Activated T-helper 1 cell treated with anti-CD3 and anti-CD28 coated beads, Interleukin-12 subunit alpha, Interleukin-12 subunit beta, Interleukin-2, Interleukin-4 antibody, amounts not matched to agents 30 ng/mL and 10 ng/mL and 1 ng/mL, durations not matched to agents 14 hours and 24 hours and 36 hours (primary cell): ENCODE results near the gene FAF2. TPM values are rescaled to one million over a fixed set of nuclear protein-coding genes. Genes with fewer than 3 reads are reported as not detected.
"Not testable (repeated sequence)": the region's sequence is repeated elsewhere in the genome, so short reads cannot be mapped to it uniquely, and the experiment has no call there.

Experiments
- DNase-seq: peaks from one replicate; pipeline ENCODE4 v3.0.0; 2021; ENCODE audit warnings: low spot score
- H3K27ac Mint-ChIP-seq: one replicate; pipeline ENCODE4 v1.8.0; 2021; ENCODE audit warnings: mild to moderate bottlenecking, mixed read lengths
- H3K27me3 Mint-ChIP-seq: one replicate; pipeline ENCODE4 v1.8.0; 2022; ENCODE audit warnings: mild to moderate bottlenecking, moderate library complexity, mixed read lengths; ENCODE audit not compliant: insufficient read depth
- H3K36me3 Mint-ChIP-seq: one replicate; pipeline ENCODE4 v1.8.0; 2021; ENCODE audit warnings: low read depth, mixed read lengths
- H3K4me1 Mint-ChIP-seq: one replicate; pipeline ENCODE4 v1.8.0; 2021; ENCODE audit warnings: low read depth, mixed read lengths
- H3K4me3 Mint-ChIP-seq: one replicate; pipeline ENCODE4 v1.8.0; 2021; ENCODE audit warnings: mild to moderate bottlenecking, moderate library complexity, mixed read lengths
- H3K9me3 Mint-ChIP-seq: one replicate; pipeline ENCODE4 v1.8.0; 2021; ENCODE audit warnings: mixed read lengths
- intact Hi-C: fragments of 100-400 bp; cut with micrococcal nuclease; formaldehyde crosslinking; loops from one replicate; pipeline ENCODE4 v1.15.1; 2024
- total RNA-seq: library from RNA; stranded (reverse); gene quantifications from 2 replicates; pipeline ENCODE4 v1.2.3, GENCODE V29; 2022

FAF2 gene
- total RNA-seq: 46.0 and 47.3 TPM in 2 replicates

GRCh38 chr5:176447978-176448608 lies at the start of gene FAF2:
FAF2 (plus strand) TSS chr5:176448385; CDS start chr5:176448408, 23 bp downstream.
- Mint-ChIP-seq H3K4me1 (peaks cover 40% of the 10 kb centered on the region), H3K36me3 (peaks cover 8% of the 10 kb centered on the region), H3K9me3 (no peaks in the 10 kb centered on the region), H3K4me3 (peak within 1 kb of the TSS; percentile 97), H3K27ac (peak within 1 kb of the TSS; percentile 96), H3K27me3 (peaks cover 2% of the 10 kb centered on the region)
- intact Hi-C loops: loop anchor here (1.0 to 5.0 kb wide), 8 partner anchors 12 to 854 kb away; partner anchors contain the start of genes CLTB, KIAA1191, PRELID1 and RAB24
- peak; percentile 99 for DNase-seq

GRCh38 chr5:176400382-176401156 lies 47.6 kb upstream of the FAF2 start:
- DNase-seq: no peak
- no peak overlapping the region for H3K27ac Mint-ChIP-seq
- no peaks in the 10 kb centered on the region for H3K9me3 Mint-ChIP-seq
- no peaks in the 10 kb centered on the region for H3K4me1 Mint-ChIP-seq
- no peaks in the 10 kb centered on the region for H3K27me3 Mint-ChIP-seq
- no peak overlapping the region for H3K4me3 Mint-ChIP-seq
- peaks cover 12% of the 10 kb centered on the region for H3K36me3 Mint-ChIP-seq
- intact Hi-C loops: no loop called here

- Mint-ChIP-seq H3K27ac (no peak overlapping the region), H3K9me3 (no peaks in the 10 kb centered on the region), H3K36me3 (peaks cover 12% of the 10 kb centered on the region), H3K4me3 (no peak overlapping the region), H3K27me3 (no peaks in the 10 kb centered on the region), H3K4me1 (no peaks in the 10 kb centered on the region)
- intact Hi-C loops: no loop called here
- no peak for DNase-seq
Observed at GRCh38 chr5:176401281-176402205, 46.6 kb upstream of the FAF2 start.

- Mint-ChIP-seq H3K9me3 (no peaks in the 10 kb centered on the region), H3K27ac (no peak overlapping the region), H3K36me3 (peaks cover 14% of the 10 kb centered on the region)
Observed at GRCh38 chr5:176405656-176406435, 42.3 kb upstream of the FAF2 start.

GRCh38 chr5:176406436-176407052 lies 41.6 kb upstream of the FAF2 start:
- no peak overlapping the region for H3K27ac Mint-ChIP-seq

More at GRCh38 chr5:176405656-176406435, 42.3 kb upstream of the FAF2 start:
- DNase-seq: no peak
- Mint-ChIP-seq H3K4me3 (no peak overlapping the region), H3K4me1 (peaks cover 2% of the 10 kb centered on the region), H3K27me3 (no peaks in the 10 kb centered on the region)
- intact Hi-C loops: no loop called here

GRCh38 chr5:176407456-176408251 lies 40.5 kb upstream of the FAF2 start:
- intact Hi-C loops: no loop called here
- no peaks in the 10 kb centered on the region for H3K9me3 Mint-ChIP-seq
- H3K4me1 Mint-ChIP-seq: peaks cover 13% of the 10 kb centered on the region
- no peak for DNase-seq
- H3K36me3 Mint-ChIP-seq: peaks cover 17% of the 10 kb centered on the region
- no peaks in the 10 kb centered on the region for H3K27me3 Mint-ChIP-seq
- no peak overlapping the region for H3K4me3 Mint-ChIP-seq
- H3K27ac Mint-ChIP-seq: no peak overlapping the region

More at GRCh38 chr5:176406436-176407052, 41.6 kb upstream of the FAF2 start:
- no peak overlapping the region for H3K4me3 Mint-ChIP-seq
- peaks cover 17% of the 10 kb centered on the region for H3K36me3 Mint-ChIP-seq
- intact Hi-C loops: no loop called here
- H3K27me3 Mint-ChIP-seq: no peaks in the 10 kb centered on the region
- no peak for DNase-seq
- H3K4me1 Mint-ChIP-seq: peaks cover 9% of the 10 kb centered on the region
- H3K9me3 Mint-ChIP-seq: no peaks in the 10 kb centered on the region

GRCh38 chr5:176408252-176408573 lies 40.0 kb upstream of the FAF2 start:
- H3K4me3 Mint-ChIP-seq, intact Hi-C loops, DNase-seq, H3K27me3 Mint-ChIP-seq, H3K9me3 Mint-ChIP-seq, H3K27ac Mint-ChIP-seq: not testable (repeated sequence)
- Mint-ChIP-seq H3K36me3 (peaks cover 17% of the 10 kb centered on the region), H3K4me1 (peaks cover 18% of the 10 kb centered on the region)

- H3K27ac Mint-ChIP-seq: no peak overlapping the region
- peaks cover 20% of the 10 kb centered on the region for H3K4me1 Mint-ChIP-seq
- H3K27me3 Mint-ChIP-seq: no peaks in the 10 kb centered on the region
- no peaks in the 10 kb centered on the region for H3K9me3 Mint-ChIP-seq
- intact Hi-C loops: no loop called here
- H3K36me3 Mint-ChIP-seq: peaks cover 17% of the 10 kb centered on the region
- H3K4me3 Mint-ChIP-seq: no peak overlapping the region
- no peak for DNase-seq
Observed at GRCh38 chr5:176408590-176408989, 39.6 kb upstream of the FAF2 start.

GRCh38 chr5:176409765-176410164 lies 38.4 kb upstream of the FAF2 start:
- H3K9me3 Mint-ChIP-seq: no peaks in the 10 kb centered on the region
- peaks cover 17% of the 10 kb centered on the region for H3K36me3 Mint-ChIP-seq
- peaks cover 28% of the 10 kb centered on the region for H3K4me1 Mint-ChIP-seq
- no peak overlapping the region for H3K4me3 Mint-ChIP-seq
- no peaks in the 10 kb centered on the region for H3K27me3 Mint-ChIP-seq
- no peak for DNase-seq
- intact Hi-C loops: no loop called here
- no peak overlapping the region for H3K27ac Mint-ChIP-seq

GRCh38 chr5:176410486-176411180 lies 37.6 kb upstream of the FAF2 start:
- Mint-ChIP-seq H3K27me3 (no peaks in the 10 kb centered on the region), H3K9me3 (no peaks in the 10 kb centered on the region), H3K4me3 (no peak overlapping the region), H3K27ac (no peak overlapping the region), H3K4me1 (peaks cover 37% of the 10 kb centered on the region), H3K36me3 (peaks cover 17% of the 10 kb centered on the region)
- DNase-seq: no peak
- intact Hi-C loops: no loop called here
